Measurements from ENCODE around the gene COL15A1.

Gene COL15A1

GRCh38 chr9:98972716-98973115, 29.0 kb downstream of the COL15A1 start:
- Histone ChIP-seq H3K27ac (peak overlapping the region; percentile 81 to 87), H3K4me3 (no peak overlapping the region)
- no peak for DNase-seq (ENCODE audit: low spot score)
- TF ChIP-seq CTCF (IDR thresholded peaks at IDR 0.05): no peak

GRCh38 chr9:98973171-98973570, 29.5 kb downstream of the COL15A1 start:
- peak overlapping the region; percentile 81 to 87 for H3K27ac ChIP-seq

GRCh38 chr9:98973576-98973975, 29.9 kb downstream of the COL15A1 start:
- TF ChIP-seq CTCF (IDR thresholded peaks at IDR 0.05): no peak
- DNase-seq (ENCODE audit: low spot score): no peak
- Histone ChIP-seq H3K4me3 (no peak overlapping the region), H3K27ac (peak overlapping the region; percentile 81 to 87)

More at GRCh38 chr9:98973171-98973570, 29.5 kb downstream of the COL15A1 start:
- no peak for TF ChIP-seq CTCF (IDR thresholded peaks at IDR 0.05)
- H3K4me3 ChIP-seq: no peak overlapping the region
- no peak for DNase-seq (ENCODE audit: low spot score)

DNA sequence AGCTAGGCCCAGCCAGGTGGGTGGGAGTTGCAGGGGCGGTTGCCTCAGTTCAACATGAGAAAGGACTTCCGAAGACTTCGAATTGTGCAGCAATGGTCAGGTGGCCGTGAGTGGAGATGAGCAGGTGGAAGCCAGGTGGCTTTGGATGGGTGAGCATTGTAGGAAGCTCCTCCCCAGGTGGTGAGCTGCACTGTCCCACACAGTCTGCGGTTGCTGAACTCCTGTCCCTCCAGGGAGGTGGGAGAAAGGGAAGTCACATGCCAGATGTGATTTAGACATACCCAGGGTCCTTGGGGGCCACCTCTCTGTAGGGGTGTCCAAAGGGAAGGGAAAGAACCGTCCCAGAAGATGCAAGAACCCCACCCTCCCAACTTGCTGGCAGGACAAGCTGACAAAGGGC, 30.4 kb downstream of the COL15A1 start:
- Histone ChIP-seq H3K27ac (peak overlapping the region; percentile 81 to 87), H3K4me3 (no peak overlapping the region)
- no peak for DNase-seq (ENCODE audit: low spot score)
- no peak for TF ChIP-seq CTCF (IDR thresholded peaks at IDR 0.05)

DNA sequence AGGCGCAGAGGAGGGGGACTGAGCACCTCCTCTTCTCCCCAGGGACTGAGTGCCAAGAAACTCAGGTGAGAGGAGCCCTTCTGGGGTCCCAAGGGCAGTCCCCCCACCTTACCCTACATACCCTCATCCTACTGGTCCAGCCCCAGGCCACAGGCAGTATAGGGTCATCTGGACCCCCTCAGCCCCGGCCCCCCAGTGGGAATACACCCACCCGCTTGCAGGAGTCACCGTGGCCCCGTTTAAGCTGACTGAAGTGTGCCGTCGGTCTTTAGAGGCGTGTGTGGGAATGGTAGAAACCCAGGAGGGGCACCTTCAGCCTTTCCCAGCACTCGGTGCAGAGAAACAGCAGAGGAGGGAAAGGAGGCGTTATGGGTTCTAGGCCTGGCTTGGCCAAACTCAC, 30.8 kb downstream of the COL15A1 start:
- Histone ChIP-seq H3K4me3 (peak overlapping the region; percentile 63), H3K27ac (peak overlapping the region; percentile 81 to 87)
- no peak for TF ChIP-seq CTCF (IDR thresholded peaks at IDR 0.05)
- DNase-seq (ENCODE audit: low spot score): no peak

- DNase-seq (ENCODE audit: low spot score): peak; percentile 92
- peak overlapping the region; percentile 63 for H3K4me3 ChIP-seq
- peak; percentile 98 for TF ChIP-seq CTCF (IDR thresholded peaks at IDR 0.05)
- H3K27ac ChIP-seq: peak overlapping the region; percentile 81 to 87
These were observed 31.4 kb downstream of the COL15A1 start for GRCh38 chr9:98974994-98975712.

- DNase-seq (ENCODE audit: low spot score): no peak
- TF ChIP-seq CTCF (IDR thresholded peaks at IDR 0.05): no peak
- peak overlapping the region; percentile 81 to 87 for H3K27ac ChIP-seq
- no peak overlapping the region for H3K4me3 ChIP-seq
These were observed 32.1 kb downstream of the COL15A1 start for GRCh38 chr9:98975838-98976237.
